PFSK-1 (cell line): ENCODE measurements around the gene ASIC1.

Experiments used
- FOXP2 ChIP-seq: optimal IDR thresholded peaks from 2 replicates; pipeline ENCODE3; 2011; ENCODE audit warnings: borderline replicate concordance, control low read depth, inconsistent platforms; ENCODE audit not compliant: insufficient read depth; ENCODE audit errors: extremely low read length, extremely low read depth
- POLR2AphosphoS5 ChIP-seq: IDR thresholded peaks from 2 replicates; pipeline ENCODE4 v1.6.1; 2012; ENCODE audit warnings: low read depth, mild to moderate bottlenecking, control low read depth, low read length, moderate library complexity
- SIN3A ChIP-seq: IDR thresholded peaks from 2 replicates; pipeline ENCODE4 v1.6.1; 2012; ENCODE audit warnings: mild to moderate bottlenecking, low read length, moderate library complexity, borderline replicate concordance; ENCODE audit not compliant: insufficient read depth
- TAF1 ChIP-seq: IDR thresholded peaks from 2 replicates; pipeline ENCODE4 v1.6.1; 2012; ENCODE audit warnings: low read length, control low read depth, borderline replicate concordance; ENCODE audit not compliant: insufficient read depth
- TF ChIP-seq, protein P1 (sequence below), 2 experiments: IDR thresholded peaks; 2 replicates each; pipeline versions ENCODE4 v1.6.1 to v1.8.0; 2011 to 2012; ENCODE audit warnings: low read depth in 2 of 2, low read length in 2 of 2, control low read depth in 1 of 2, inconsistent platforms in 1 of 2, mild to moderate bottlenecking in 1 of 2, moderate library complexity in 1 of 2; ENCODE audit not compliant: insufficient read depth in 1 of 2

Gene ASIC1

DNA sequence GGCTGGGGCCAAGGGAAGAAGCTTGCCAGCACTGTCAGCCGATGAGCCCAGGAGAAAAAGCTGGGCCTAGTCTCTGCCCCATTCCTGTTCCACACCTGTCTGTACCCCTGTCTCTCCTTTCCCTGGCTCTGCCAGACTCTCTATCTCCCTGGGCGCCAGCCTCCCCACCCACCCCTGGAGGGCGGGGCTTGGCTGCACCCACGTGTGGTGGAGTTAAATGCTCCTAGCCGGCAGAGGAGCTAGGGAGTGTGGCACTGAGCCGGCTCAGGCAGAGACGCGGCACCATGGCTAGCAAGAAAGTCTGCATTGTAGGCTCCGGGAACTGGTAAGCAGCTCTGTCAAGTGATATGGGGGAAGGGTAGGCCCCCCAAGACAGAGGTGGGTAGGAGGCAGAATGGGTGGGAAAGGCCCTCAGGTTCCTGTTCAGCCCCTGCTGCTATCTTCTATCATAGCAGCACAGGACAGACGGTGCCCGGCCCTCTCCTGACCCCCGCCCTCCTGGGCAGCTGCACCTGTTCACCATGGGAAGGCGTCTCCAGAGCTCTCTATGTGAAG is 46.4 kb downstream of the ASIC1 start, which contains the start of gene GPD1:
Gene GPD1, plus strand, starts transcription at position 242 of the 555 bp plus-strand sequence. Its CDS starts 43 bp downstream, at position 285.
- TF ChIP-seq SIN3A = no peak
- TF ChIP-seq POLR2AphosphoS5 = no peak
- no peak for TF ChIP-seq TAF1
- TF ChIP-seq, protein P1, sequence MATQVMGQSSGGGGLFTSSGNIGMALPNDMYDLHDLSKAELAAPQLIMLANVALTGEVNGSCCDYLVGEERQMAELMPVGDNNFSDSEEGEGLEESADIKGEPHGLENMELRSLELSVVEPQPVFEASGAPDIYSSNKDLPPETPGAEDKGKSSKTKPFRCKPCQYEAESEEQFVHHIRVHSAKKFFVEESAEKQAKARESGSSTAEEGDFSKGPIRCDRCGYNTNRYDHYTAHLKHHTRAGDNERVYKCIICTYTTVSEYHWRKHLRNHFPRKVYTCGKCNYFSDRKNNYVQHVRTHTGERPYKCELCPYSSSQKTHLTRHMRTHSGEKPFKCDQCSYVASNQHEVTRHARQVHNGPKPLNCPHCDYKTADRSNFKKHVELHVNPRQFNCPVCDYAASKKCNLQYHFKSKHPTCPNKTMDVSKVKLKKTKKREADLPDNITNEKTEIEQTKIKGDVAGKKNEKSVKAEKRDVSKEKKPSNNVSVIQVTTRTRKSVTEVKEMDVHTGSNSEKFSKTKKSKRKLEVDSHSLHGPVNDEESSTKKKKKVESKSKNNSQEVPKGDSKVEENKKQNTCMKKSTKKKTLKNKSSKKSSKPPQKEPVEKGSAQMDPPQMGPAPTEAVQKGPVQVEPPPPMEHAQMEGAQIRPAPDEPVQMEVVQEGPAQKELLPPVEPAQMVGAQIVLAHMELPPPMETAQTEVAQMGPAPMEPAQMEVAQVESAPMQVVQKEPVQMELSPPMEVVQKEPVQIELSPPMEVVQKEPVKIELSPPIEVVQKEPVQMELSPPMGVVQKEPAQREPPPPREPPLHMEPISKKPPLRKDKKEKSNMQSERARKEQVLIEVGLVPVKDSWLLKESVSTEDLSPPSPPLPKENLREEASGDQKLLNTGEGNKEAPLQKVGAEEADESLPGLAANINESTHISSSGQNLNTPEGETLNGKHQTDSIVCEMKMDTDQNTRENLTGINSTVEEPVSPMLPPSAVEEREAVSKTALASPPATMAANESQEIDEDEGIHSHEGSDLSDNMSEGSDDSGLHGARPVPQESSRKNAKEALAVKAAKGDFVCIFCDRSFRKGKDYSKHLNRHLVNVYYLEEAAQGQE (IDR thresholded peaks at IDR 0.05; ENCODE audit: insufficient read depth in 1 of 2, low read depth in 2 of 2, low read length in 2 of 2) = no peak
- no peak for TF ChIP-seq FOXP2

DNA sequence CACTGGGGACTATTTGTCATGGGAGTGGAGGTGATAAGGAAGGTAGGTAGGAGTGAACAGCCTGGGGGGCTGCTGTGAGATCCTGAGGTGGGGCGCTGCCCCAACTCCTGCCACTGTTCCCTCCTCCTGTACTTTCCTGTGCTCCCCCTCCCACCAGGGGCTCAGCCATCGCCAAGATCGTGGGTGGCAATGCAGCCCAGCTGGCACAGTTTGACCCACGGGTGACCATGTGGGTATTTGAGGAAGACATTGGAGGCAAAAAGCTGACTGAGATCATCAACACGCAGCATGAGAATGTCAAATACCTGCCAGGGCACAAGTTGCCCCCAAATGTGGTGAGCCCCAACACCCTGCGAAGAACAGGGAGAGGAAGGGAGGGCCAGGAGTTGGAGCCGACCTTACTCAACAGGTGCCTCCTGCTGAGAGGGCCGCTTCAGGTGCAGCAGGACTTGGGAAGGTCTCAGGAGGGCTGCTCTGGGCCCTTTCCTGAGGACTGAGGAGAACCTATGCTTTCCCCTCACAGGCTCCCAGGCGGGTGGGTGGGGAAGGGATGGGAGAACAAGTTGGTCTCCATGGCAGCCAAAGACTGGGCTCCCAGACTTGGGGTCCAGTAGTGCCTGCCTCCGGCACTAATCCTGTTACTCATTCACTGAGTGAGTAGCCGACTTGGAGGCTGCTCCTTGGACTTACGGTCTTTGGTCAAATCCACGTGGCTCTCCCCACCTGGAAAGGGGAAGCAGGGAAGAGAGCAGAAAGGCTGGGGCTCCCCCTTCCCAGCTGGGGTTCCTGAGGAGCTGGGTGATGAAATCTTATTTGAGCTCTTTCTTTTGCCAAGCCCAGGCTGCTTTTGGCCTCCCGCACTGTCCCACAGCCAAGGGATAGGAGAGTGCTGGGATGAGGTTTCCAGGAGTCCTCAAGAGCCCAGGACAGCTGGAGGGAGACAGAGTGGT is 47.3 kb downstream of the ASIC1 start:
- TF ChIP-seq POLR2AphosphoS5 = no peak
- TF ChIP-seq TAF1 = no peak
- TF ChIP-seq SIN3A = no peak
- no peak for TF ChIP-seq FOXP2
- TF ChIP-seq, protein P1 (IDR thresholded peaks at IDR 0.05; ENCODE audit: insufficient read depth in 1 of 2, low read depth in 2 of 2, low read length in 2 of 2) = no peak

DNA sequence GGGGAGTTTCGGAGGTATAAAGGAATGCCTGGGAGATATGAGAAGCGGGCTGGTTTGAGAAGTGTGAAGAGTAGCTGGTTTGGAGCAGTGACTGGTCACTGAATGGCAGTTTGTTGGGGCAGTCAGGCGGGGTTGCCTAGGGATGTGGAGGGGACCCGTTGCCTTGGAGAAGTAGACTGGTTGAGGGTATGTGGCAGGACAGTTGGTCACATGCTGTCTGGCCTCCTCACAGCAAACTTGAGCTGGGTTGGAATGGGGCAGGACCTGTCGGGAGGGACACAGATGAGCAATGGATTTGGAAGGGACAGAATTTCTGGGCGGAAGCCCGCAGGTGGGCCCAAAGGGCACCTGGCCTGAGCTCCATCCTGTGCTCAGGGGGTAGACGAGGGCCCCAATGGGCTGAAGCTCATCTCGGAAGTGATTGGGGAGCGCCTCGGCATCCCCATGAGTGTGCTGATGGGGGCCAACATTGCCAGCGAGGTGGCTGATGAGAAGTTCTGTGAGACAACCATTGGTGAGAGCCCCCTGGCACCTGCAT is 48.6 kb downstream of the ASIC1 start:
- TF ChIP-seq, protein P1 (IDR thresholded peaks at IDR 0.05; ENCODE audit: insufficient read depth in 1 of 2, low read depth in 2 of 2, low read length in 2 of 2) = no peak
- TF ChIP-seq TAF1 = no peak
- no peak for TF ChIP-seq FOXP2
- no peak for TF ChIP-seq POLR2AphosphoS5
- no peak for TF ChIP-seq SIN3A

DNA sequence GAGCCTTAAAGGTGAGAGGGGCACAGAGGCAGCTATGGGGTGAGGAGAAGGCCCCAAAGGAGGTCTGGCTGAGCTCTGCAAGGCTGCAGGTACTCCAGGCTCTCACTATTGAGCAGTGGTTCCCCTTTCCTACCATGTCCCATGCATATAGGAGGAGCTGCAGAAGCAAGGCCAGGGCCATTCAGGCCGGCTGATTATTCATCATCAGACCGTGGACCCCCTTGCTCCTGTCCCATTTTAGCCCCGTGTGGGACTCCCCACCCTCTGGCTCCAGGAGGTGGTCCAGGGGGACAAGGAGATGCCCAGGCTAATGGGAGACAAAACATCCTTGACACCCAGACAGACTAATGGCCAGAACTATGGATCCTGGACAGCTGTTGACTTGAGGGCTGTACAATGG is 49.5 kb downstream of the ASIC1 start:
- TF ChIP-seq FOXP2 = no peak
- no peak for TF ChIP-seq POLR2AphosphoS5
- TF ChIP-seq TAF1 = no peak
- no peak for TF ChIP-seq SIN3A
- TF ChIP-seq, protein P1 (IDR thresholded peaks at IDR 0.05; ENCODE audit: insufficient read depth in 1 of 2, low read depth in 2 of 2, low read length in 2 of 2) = no peak
